Astrocyte (in vitro differentiated cells and primary cell): ENCODE data around the gene DLX2. TPM values are rescaled to one million over a fixed set of nuclear protein-coding genes. Genes with fewer than 3 reads are reported as not detected.

Experiments
- DNase-seq: peaks from one replicate; pipeline ENCODE4 v3.0.0-alpha.2; 2010; ENCODE audit warnings: low read depth
- FAIRE-seq: peaks from 2 replicates; lab custom pipeline; 2011; peaks lifted over from hg19 to GRCh38; lab: Jason Lieb, UNC
- H2AFZ ChIP-seq: 2 replicates; pipeline ENCODE4 v1.6.0; 2012; ENCODE audit warnings: low read depth, low read length, inconsistent platforms
- H3K27ac ChIP-seq: 2 replicates; pipeline ENCODE4 v1.5.1; 2011; ENCODE audit warnings: low read depth, low read length, inconsistent platforms
- H3K27me3 ChIP-seq: 2 replicates; pipeline ENCODE4 v1.6.0; 2011; ENCODE audit warnings: low read length, inconsistent platforms; ENCODE audit not compliant: insufficient read depth
- H3K36me3 ChIP-seq: 2 replicates; pipeline ENCODE4 v1.5.1; 2011; ENCODE audit warnings: low read length, inconsistent platforms; ENCODE audit not compliant: insufficient read depth
- H3K4me1 ChIP-seq: 2 replicates; pipeline ENCODE4 v1.5.1; 2011; ENCODE audit warnings: low read length, inconsistent platforms; ENCODE audit not compliant: insufficient read depth
- H3K4me2 ChIP-seq: 2 replicates; pipeline ENCODE4 v1.6.0; 2012; ENCODE audit warnings: low read length, inconsistent platforms
- H3K4me3 ChIP-seq: 2 replicates; pipeline ENCODE4 v1.5.1; 2011; ENCODE audit warnings: low read depth, mild to moderate bottlenecking, low read length, inconsistent platforms; ENCODE audit not compliant: insufficient read depth
- H3K79me2 ChIP-seq: 2 replicates; pipeline ENCODE4 v1.6.0; 2012; ENCODE audit warnings: mild to moderate bottlenecking, low read length, inconsistent platforms; ENCODE audit not compliant: insufficient read depth
- H3K9ac ChIP-seq: 2 replicates; pipeline ENCODE4 v1.6.0; 2012; ENCODE audit warnings: mild to moderate bottlenecking, low read length, inconsistent platforms
- H3K9me3 ChIP-seq: 2 replicates; pipeline ENCODE4 v1.5.1; 2012; ENCODE audit warnings: low read depth, mild to moderate bottlenecking, low read length, inconsistent platforms; ENCODE audit not compliant: insufficient read depth
- H4K20me1 ChIP-seq: 2 replicates; pipeline ENCODE4 v1.6.0; 2012; ENCODE audit warnings: low read length, inconsistent platforms; ENCODE audit not compliant: insufficient read depth
- H3K27ac Mint-ChIP-seq: one replicate; pipeline ENCODE4 v1.8.0; 2021; ENCODE audit warnings: mild to moderate bottlenecking, mixed read lengths; ENCODE audit not compliant: unreplicated experiment
- H3K27me3 Mint-ChIP-seq: one replicate; pipeline ENCODE4 v1.8.0; 2021; ENCODE audit warnings: low read depth, mixed read lengths; ENCODE audit not compliant: unreplicated experiment
- H3K36me3 Mint-ChIP-seq: one replicate; pipeline ENCODE4 v1.8.0; 2021; ENCODE audit warnings: low read depth, mixed read lengths; ENCODE audit not compliant: unreplicated experiment
- H3K4me1 Mint-ChIP-seq: one replicate; pipeline ENCODE4 v1.8.0; 2021; ENCODE audit warnings: low read depth, mixed read lengths; ENCODE audit not compliant: unreplicated experiment
- H3K4me3 Mint-ChIP-seq: one replicate; pipeline ENCODE4 v1.8.0; 2021; ENCODE audit warnings: mild to moderate bottlenecking, moderate library complexity, mixed read lengths; ENCODE audit not compliant: unreplicated experiment
- H3K9me3 Mint-ChIP-seq: one replicate; pipeline ENCODE4 v1.8.0; 2021; ENCODE audit warnings: mild to moderate bottlenecking, mixed read lengths; ENCODE audit not compliant: unreplicated experiment
- CTCF ChIP-seq: IDR thresholded peaks from 2 replicates; pipeline ENCODE4 v1.5.1; 2011; ENCODE audit warnings: low read depth, mild to moderate bottlenecking, inconsistent platforms, low read length, moderate library complexity; ENCODE audit not compliant: insufficient read depth
- EZH2 ChIP-seq: IDR thresholded peaks from 2 replicates; pipeline ENCODE4 v1.6.1; 2012; ENCODE audit warnings: mild to moderate bottlenecking, low read length, inconsistent platforms; ENCODE audit not compliant: insufficient read depth
- total RNA-seq: library from RNA; stranded (reverse); gene quantifications from 2 replicates; pipeline ENCODE4 v1.2.1, GENCODE V29; 2021

Gene DLX2
- total RNA-seq, 1 donor from 2014 or later, result 2.2 TPM

DNA sequence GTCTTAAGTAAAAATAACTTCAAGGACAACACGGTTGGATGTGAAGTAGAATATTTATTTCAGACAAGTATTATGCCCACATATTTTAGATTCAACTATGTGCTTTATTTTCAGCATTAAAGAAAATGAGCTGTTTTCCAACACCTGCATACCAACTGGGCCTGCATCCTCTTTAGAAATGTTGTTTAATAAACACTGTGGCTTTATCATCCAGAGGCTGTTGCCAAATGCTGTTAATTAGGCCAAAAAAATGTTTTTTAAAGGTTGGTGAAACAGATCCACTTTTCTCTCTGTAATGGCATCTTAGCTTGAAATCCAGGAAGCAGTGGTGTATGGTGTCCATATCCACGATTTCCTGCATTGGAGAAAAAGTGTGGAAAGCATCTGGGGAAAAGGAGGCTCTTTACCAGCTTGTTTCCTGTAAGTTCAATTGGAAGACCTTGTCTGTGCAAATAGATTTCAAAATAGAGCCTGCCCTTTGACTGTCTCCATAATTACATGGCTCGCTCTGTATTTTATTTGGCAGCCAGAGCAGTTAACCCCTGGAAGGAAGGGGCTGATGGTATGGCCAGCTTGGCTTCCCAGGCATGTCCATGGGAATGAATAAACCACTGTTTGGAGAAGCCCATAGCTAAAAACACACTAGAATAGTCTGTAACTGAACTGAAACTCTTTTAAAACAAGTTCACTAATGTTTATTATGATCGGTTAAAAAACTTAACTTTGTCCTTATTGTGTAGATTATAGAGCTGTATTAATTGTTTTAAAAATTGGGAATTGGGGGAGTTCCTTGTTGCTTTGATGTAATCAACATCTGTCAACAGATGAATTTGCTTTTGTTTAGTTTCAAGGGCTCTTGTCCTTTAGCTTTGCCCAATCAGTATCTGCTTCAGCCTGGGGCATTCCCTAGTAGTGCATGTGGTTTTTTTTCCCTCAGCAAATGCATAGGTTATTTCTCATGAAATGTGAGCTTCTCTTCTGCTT lies 50.4 kb downstream of the DLX2 start:
- Histone ChIP-seq H4K20me1 (no peaks in the 10 kb centered on the region), H3K4me3 (no peak overlapping the region), H3K27ac (no peak overlapping the region), H2AFZ (no peak overlapping the region), H3K4me1 (no peaks in the 10 kb centered on the region), H3K4me2 (no peak overlapping the region), H3K9me3 (no peaks in the 10 kb centered on the region), H3K27me3 (no peaks in the 10 kb centered on the region), H3K79me2 (no peaks in the 10 kb centered on the region), H3K36me3 (no peaks in the 10 kb centered on the region), H3K9ac (no peak overlapping the region)
- no peak overlapping the region for H3K27ac Mint-ChIP-seq
- no peaks in the 10 kb centered on the region for H3K9me3 Mint-ChIP-seq
- no peaks in the 10 kb centered on the region for H3K27me3 Mint-ChIP-seq
- no peak for FAIRE-seq
- H3K36me3 Mint-ChIP-seq, result no peaks in the 10 kb centered on the region
- H3K4me1 Mint-ChIP-seq, result peaks cover 12% of the 10 kb centered on the region
- H3K4me3 Mint-ChIP-seq, result no peak overlapping the region
- TF ChIP-seq CTCF, result no peak
- TF ChIP-seq EZH2, result no peak
- peak; percentile 2 for DNase-seq

DNA sequence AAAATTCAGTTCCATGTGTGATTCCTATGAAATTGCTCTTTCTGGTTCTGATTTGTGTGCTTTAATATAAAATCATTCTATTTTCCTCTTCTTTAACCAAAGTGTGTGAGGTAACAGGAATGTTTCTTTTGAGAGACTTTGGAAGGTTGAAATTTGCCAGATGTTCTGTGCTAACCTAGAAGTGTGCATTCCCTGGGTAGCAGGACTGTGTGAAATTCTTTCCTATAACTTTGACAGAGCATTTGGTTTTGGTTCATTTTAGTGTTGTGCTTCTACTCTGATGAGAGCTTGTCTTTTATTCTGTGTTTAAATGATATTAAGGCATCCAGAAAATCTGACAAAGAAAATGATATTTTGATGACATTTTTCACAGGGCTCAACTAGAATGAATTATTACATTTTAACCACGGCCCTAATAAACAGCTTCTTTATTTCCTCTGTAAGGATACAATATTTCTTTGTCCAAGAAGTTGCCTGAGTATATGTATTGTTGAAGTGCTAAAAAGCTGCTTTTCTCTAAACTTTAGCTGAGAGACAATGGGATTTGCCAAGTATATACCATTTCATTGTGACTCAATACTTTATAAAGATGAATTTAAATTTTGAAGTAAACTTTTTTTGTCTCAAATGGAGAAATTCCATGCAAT lies 52.1 kb downstream of the DLX2 start:
- Histone ChIP-seq H3K27me3 (no peaks in the 10 kb centered on the region), H2AFZ (no peak overlapping the region), H3K79me2 (no peaks in the 10 kb centered on the region), H4K20me1 (no peaks in the 10 kb centered on the region), H3K36me3 (no peaks in the 10 kb centered on the region), H3K4me1 (no peaks in the 10 kb centered on the region), H3K9me3 (no peaks in the 10 kb centered on the region), H3K4me3 (no peak overlapping the region), H3K4me2 (no peak overlapping the region), H3K27ac (no peak overlapping the region), H3K9ac (no peak overlapping the region)
- Mint-ChIP-seq H3K27me3 (no peaks in the 10 kb centered on the region), H3K4me3 (no peak overlapping the region), H3K27ac (no peak overlapping the region), H3K36me3 (no peaks in the 10 kb centered on the region), H3K4me1 (peaks cover 14% of the 10 kb centered on the region), H3K9me3 (no peaks in the 10 kb centered on the region)
- DNase-seq, result no peak
- no peak for TF ChIP-seq EZH2
- no peak for TF ChIP-seq CTCF
- FAIRE-seq, result no peak
